Endothelial cell (in vitro differentiated cells): Measurements from ENCODE around the gene PANK4. TPM values are rescaled to one million over a fixed set of nuclear protein-coding genes. Genes with fewer than 3 reads are reported as not detected.

Experiments
- DNase-seq: peaks from one replicate; pipeline ENCODE4 v3.0.0; 2021; ENCODE audit warnings: low spot score
- H3K27ac Mint-ChIP-seq: one replicate; pipeline ENCODE4 v1.8.0; 2021; ENCODE audit warnings: mixed read lengths, inconsistent platforms; ENCODE audit not compliant: unreplicated experiment
- H3K27me3 Mint-ChIP-seq: one replicate; pipeline ENCODE4 v1.8.0; 2021; ENCODE audit warnings: mild to moderate bottlenecking, moderate library complexity, mixed read lengths, inconsistent platforms; ENCODE audit not compliant: unreplicated experiment
- H3K36me3 Mint-ChIP-seq: one replicate; pipeline ENCODE4 v1.8.0; 2021; ENCODE audit warnings: mild to moderate bottlenecking, low read depth, mixed read lengths, inconsistent platforms; ENCODE audit not compliant: unreplicated experiment
- H3K4me1 Mint-ChIP-seq: one replicate; pipeline ENCODE4 v1.8.0; 2021; ENCODE audit warnings: mild to moderate bottlenecking, mixed read lengths, inconsistent platforms; ENCODE audit not compliant: unreplicated experiment
- H3K4me3 Mint-ChIP-seq: one replicate; pipeline ENCODE4 v1.8.0; 2021; ENCODE audit warnings: mild to moderate bottlenecking, mixed read lengths, inconsistent platforms; ENCODE audit not compliant: unreplicated experiment
- H3K9me3 Mint-ChIP-seq: one replicate; pipeline ENCODE4 v1.8.0; 2021; ENCODE audit warnings: mixed read lengths, inconsistent platforms; ENCODE audit not compliant: unreplicated experiment
- total RNA-seq: library from RNA; stranded (reverse); fragmentation: NEBNext Ultra II Directional; extraction: Animal tissue kit (Norgen Biotek cat#: 25700); gene quantifications from one replicate; pipeline ENCODE4 v1.2.1, GENCODE V29; 2021; ENCODE audit not compliant: unreplicated experiment
- TF ChIP-seq, protein P1 (sequence below): fragments of 200-600 bp; sonication (generic); IDR thresholded peaks from one replicate; pipeline ENCODE4 v1.5.0; 2021; ENCODE audit warnings: antibody characterized with exemption; ENCODE audit not compliant: unreplicated experiment

Gene PANK4
- total RNA-seq, 1 donor from 2014 or later = 32.3 TPM

DNA sequence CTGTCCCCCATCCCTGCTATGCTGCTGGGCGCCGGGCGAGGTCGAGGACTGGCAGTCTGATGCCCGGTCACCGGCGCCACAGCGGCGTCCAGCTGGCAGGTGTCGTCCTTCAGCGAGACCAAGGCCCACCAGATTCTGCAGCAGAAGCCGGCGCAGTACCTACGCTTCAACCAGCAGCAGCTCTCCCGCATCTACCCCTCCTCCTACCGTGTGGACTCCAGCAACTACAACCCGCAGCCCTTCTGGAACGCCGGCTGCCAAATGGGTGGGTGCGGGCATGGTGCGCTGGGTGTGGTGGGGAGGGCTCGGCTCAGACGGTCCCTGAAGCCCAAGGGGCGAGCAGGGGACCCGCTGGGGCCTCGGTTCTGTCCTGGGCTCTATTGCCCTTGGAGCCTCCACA is 29.6 kb downstream of the PANK4 start:
- Mint-ChIP-seq H3K4me3 (no peak overlapping the region), H3K27ac (no peak overlapping the region), H3K27me3 (peaks cover 6% of the 10 kb centered on the region), H3K36me3 (no peaks in the 10 kb centered on the region), H3K9me3 (no peaks in the 10 kb centered on the region), H3K4me1 (no peaks in the 10 kb centered on the region)
- TF ChIP-seq, protein P1, sequence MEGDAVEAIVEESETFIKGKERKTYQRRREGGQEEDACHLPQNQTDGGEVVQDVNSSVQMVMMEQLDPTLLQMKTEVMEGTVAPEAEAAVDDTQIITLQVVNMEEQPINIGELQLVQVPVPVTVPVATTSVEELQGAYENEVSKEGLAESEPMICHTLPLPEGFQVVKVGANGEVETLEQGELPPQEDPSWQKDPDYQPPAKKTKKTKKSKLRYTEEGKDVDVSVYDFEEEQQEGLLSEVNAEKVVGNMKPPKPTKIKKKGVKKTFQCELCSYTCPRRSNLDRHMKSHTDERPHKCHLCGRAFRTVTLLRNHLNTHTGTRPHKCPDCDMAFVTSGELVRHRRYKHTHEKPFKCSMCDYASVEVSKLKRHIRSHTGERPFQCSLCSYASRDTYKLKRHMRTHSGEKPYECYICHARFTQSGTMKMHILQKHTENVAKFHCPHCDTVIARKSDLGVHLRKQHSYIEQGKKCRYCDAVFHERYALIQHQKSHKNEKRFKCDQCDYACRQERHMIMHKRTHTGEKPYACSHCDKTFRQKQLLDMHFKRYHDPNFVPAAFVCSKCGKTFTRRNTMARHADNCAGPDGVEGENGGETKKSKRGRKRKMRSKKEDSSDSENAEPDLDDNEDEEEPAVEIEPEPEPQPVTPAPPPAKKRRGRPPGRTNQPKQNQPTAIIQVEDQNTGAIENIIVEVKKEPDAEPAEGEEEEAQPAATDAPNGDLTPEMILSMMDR = no peak
- DNase-seq = no peak

DNA sequence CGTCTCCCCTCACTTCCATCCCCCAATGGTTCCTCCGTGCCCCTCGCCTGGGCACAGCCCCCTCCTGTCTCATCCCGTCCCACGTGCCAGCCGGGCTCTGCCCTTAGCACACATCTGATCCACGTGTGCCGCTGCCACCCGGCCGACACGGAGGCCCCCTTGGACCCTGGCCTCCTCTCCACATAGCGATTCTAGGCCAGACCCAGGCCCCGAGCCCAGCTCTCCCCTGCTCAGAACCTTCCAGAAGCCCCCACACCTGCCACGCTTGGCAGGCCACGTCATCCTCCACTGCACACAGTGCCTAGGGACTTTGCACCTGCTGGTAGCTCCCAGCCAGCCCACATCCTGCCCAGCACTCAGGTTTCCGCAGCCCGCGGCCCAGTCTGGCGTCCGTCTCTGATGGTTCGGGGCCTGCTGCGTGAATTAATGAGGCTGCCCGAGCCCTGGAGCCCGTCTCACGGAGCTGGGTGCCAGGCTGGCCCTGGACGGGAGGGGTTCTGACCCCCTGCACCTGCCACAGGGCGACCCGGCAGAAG is 30.2 kb downstream of the PANK4 start:
- Mint-ChIP-seq H3K9me3 (no peaks in the 10 kb centered on the region), H3K4me1 (no peaks in the 10 kb centered on the region), H3K27ac (no peak overlapping the region), H3K36me3 (no peaks in the 10 kb centered on the region), H3K4me3 (no peak overlapping the region), H3K27me3 (peaks cover 11% of the 10 kb centered on the region)
- TF ChIP-seq, protein P1 = no peak
- DNase-seq = no peak

DNA sequence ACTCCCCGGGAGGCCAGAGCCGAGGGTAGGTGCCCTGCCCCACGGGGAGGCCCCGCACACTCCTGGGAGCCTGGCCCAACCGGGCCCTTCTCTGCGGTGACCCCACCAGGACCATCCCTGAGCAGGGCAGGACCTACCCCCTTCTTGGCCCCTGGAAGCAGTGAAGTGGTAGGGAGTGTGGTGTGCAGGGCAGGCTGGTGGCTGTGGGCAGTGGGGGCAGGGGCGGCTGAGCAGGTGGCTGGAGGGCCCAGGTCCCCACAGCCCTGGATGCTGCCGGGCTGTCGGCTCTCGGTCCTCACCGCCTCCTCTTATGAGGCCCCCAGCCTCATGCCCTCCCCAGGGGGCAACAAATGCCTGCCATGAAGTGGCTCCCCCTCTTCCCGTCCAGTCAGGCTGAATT is 30.9 kb downstream of the PANK4 start:
- H3K27me3 Mint-ChIP-seq = peaks cover 11% of the 10 kb centered on the region
- H3K27ac Mint-ChIP-seq = no peak overlapping the region
- H3K9me3 Mint-ChIP-seq = no peaks in the 10 kb centered on the region
- H3K36me3 Mint-ChIP-seq = no peaks in the 10 kb centered on the region
- DNase-seq = no peak
- H3K4me1 Mint-ChIP-seq = no peaks in the 10 kb centered on the region
- TF ChIP-seq, protein P1 = no peak
- no peak overlapping the region for H3K4me3 Mint-ChIP-seq

DNA sequence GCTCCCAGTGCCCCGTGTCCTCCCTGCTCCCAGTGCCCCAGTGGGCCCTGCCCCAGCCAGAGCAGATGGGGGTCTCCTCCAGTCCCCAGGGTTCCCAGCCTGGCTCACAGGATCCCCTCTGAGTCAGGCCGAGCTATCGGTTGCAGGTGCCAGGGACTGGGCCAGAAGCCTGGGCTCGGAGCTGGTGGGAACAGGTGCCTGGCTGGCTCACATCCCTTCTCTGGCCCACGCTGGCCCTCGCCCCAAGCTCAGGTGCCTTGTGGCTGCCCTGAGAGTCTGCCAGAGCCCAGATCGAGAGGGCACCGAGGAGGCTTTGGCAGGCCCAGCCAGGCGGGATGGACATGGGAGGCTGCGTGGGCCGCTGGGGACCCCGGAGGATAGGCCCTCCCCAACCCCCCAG is 31.4 kb downstream of the PANK4 start:
- H3K4me3 Mint-ChIP-seq = no peak overlapping the region
- H3K4me1 Mint-ChIP-seq = no peaks in the 10 kb centered on the region
- H3K27ac Mint-ChIP-seq = no peak overlapping the region
- TF ChIP-seq, protein P1 = no peak
- no peaks in the 10 kb centered on the region for H3K9me3 Mint-ChIP-seq
- peaks cover 11% of the 10 kb centered on the region for H3K27me3 Mint-ChIP-seq
- no peak for DNase-seq
- H3K36me3 Mint-ChIP-seq = no peaks in the 10 kb centered on the region

DNA sequence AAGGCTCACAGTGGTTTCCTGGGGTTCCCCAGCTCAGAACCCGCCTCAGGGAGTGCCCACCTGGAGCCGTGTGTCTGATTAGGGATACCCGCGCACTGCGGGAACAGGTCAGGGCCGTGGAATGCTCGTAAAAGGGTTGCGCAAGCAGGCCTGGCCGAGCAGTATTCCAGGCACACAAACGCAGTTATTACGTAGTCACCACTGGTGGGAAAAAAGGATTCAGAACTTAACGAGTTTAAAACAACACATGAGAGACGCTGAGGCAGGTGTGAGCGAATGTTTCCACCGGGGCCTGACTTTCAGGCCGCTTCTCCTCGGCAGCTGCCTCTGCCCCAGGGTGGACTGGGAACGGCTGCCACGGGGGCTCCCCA is 32.1 kb downstream of the PANK4 start:
- peaks cover 14% of the 10 kb centered on the region for H3K27me3 Mint-ChIP-seq
- no peaks in the 10 kb centered on the region for H3K9me3 Mint-ChIP-seq
- H3K27ac Mint-ChIP-seq = no peak overlapping the region
- TF ChIP-seq, protein P1 = no peak
- no peaks in the 10 kb centered on the region for H3K4me1 Mint-ChIP-seq
- no peaks in the 10 kb centered on the region for H3K36me3 Mint-ChIP-seq
- no peak overlapping the region for H3K4me3 Mint-ChIP-seq
- no peak for DNase-seq
